Sigmoid colon (tissue), 7 donors: ENCODE data around the gene GRIK4. TPM values are rescaled to one million over a fixed set of nuclear protein-coding genes. Genes with fewer than 3 reads are reported as not detected.

Experiments used
- DNase-seq: peaks from one replicate; pipeline ENCODE4 v3.0.0-alpha.2; 2019
- H3K27ac ChIP-seq, 4 donors: fragments of 200-600 bp; sonication (generic); one replicate each; pipeline ENCODE4 v1.5.1; 2016 to 2019; ENCODE audit warnings: mild to moderate bottlenecking in 1 of 4
- H3K27me3 ChIP-seq, 3 donors: fragments of 200-600 bp; sonication (generic); one replicate each; pipeline ENCODE4 v1.5.1; 2019; ENCODE audit warnings: mild to moderate bottlenecking in 1 of 3
- H3K36me3 ChIP-seq, 4 donors: fragments of 200-600 bp; sonication (generic); one replicate each; pipeline ENCODE4 v1.5.1; 2016 to 2019
- H3K4me1 ChIP-seq, 4 donors: fragments of 200-600 bp; sonication (generic); one replicate each; pipeline ENCODE4 v1.5.1; 2017 to 2019
- H3K4me3 ChIP-seq, 4 donors: fragments of 200-600 bp; sonication (generic); one replicate each; pipeline ENCODE4 v1.5.1; 2017 to 2019; ENCODE audit warnings: mild to moderate bottlenecking in 2 of 4, moderate library complexity in 1 of 4
- H3K9me3 ChIP-seq, 4 donors: fragments of 200-600 bp in 3 of 4; sonication (generic) in 3 of 4; one replicate each; pipeline versions ENCODE4 v1.5.1 to v1.6.1; 2013 to 2019
- EP300 ChIP-seq, 4 donors: sonication (generic); formaldehyde crosslinking; IDR thresholded peaks; one replicate each; pipeline ENCODE4 v1.6.1; 2017; ENCODE audit warnings: antibody characterized with exemption in 4 of 4
- POLR2A ChIP-seq, 2 donors: fragments of 450-650 bp; IDR thresholded peaks; one replicate each; pipeline ENCODE4 v1.6.1; 2016; ENCODE audit warnings: antibody characterized with exemption in 2 of 2, mild to moderate bottlenecking in 2 of 2, moderate library complexity in 2 of 2
- POLR2AphosphoS5 ChIP-seq, 4 donors: sonication (generic); formaldehyde crosslinking; IDR thresholded peaks; one replicate each; pipeline ENCODE4 v1.6.1; 2017; ENCODE audit warnings: antibody characterized with exemption in 4 of 4
- WGBS, 2 donors: extraction: QIAGEN DNeasy Blood & Tissue Kit; methylation state at CpG; one replicate each; pipeline ENCODE4 v1.1.7; 2013; 5-methylcytosine and 5-hydroxymethylcytosine counted together
- intact Hi-C: fragments of 100-400 bp; cut with DNase I; formaldehyde crosslinking; loops from one replicate; pipeline ENCODE4 v1.15.1; 2023
- polyA plus RNA-seq, 3 donors: library from polyadenylated mRNA; stranded (reverse); fragments of 200-250 nt; gene quantifications; one replicate each; pipeline ENCODE4 v1.2.3, GENCODE V29; 2013
- total RNA-seq, 4 donors: library from RNA; depleted of rRNA; stranded (reverse); fragments of >200 nt; gene quantifications; one replicate each; pipeline ENCODE4 v1.1.0, GENCODE V29; 2016
- TF ChIP-seq, protein P1 (sequence below), 4 experiments: fragments of 450-650 bp in 3 of 4; fragments of 200-600 bp in 1 of 4; IDR thresholded peaks; one replicate each; pipeline ENCODE4 v1.5.1; 2016 to 2019; ENCODE audit warnings: antibody characterized with exemption in 4 of 4, mild to moderate bottlenecking in 3 of 4, moderate library complexity in 2 of 4
- donor health status: healthy with polysubstance abuse.
- donor health status: Bipolar disorder and iron deficiency.
- donor health status: healthy.

GRIK4 gene
- total and polyA plus RNA-seq, 7 donors, result 0.10 to 0.36 (median 0.27) TPM; not detected in 4

DNA sequence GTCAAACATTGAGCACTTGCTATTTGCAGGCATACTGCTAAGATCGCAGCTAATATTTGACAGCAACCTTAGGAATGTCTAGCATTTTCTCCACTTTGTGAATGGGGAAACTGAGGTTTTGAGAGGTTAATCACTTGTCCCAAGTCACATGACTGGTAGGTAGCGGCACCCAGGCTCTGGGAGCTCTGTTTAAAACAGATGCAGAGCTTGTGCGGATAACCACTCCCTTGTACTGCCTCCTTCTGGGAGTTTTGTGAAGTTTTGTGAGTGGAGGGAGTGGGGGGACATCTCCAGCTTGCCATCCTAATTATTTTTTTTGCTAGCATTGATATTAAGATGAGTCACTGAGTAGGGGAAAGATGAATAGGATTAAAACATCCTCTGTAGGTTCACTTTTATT is 134.7 kb downstream of the GRIK4 start:
- Histone ChIP-seq H3K36me3 (no peaks in the 10 kb centered on the region), H3K27ac (no peak overlapping the region), H3K4me1 (no peaks in the 10 kb centered on the region), H3K4me3 (no peak overlapping the region), H3K27me3 (peaks cover 0 to 5% (median 0%) of the 10 kb centered on the region in 3 donors), H3K9me3 (no peaks in the 10 kb centered on the region)
- no peak for DNase-seq
- TF ChIP-seq POLR2AphosphoS5 (IDR thresholded peaks at IDR 0.05) (no peak), POLR2A (IDR thresholded peaks at IDR 0.05) (no peak), EP300 (IDR thresholded peaks at IDR 0.05) (no peak)
- TF ChIP-seq, protein P1, sequence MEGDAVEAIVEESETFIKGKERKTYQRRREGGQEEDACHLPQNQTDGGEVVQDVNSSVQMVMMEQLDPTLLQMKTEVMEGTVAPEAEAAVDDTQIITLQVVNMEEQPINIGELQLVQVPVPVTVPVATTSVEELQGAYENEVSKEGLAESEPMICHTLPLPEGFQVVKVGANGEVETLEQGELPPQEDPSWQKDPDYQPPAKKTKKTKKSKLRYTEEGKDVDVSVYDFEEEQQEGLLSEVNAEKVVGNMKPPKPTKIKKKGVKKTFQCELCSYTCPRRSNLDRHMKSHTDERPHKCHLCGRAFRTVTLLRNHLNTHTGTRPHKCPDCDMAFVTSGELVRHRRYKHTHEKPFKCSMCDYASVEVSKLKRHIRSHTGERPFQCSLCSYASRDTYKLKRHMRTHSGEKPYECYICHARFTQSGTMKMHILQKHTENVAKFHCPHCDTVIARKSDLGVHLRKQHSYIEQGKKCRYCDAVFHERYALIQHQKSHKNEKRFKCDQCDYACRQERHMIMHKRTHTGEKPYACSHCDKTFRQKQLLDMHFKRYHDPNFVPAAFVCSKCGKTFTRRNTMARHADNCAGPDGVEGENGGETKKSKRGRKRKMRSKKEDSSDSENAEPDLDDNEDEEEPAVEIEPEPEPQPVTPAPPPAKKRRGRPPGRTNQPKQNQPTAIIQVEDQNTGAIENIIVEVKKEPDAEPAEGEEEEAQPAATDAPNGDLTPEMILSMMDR (IDR thresholded peaks at IDR 0.05), result no peak
- intact Hi-C loops, result no loop called here
- 89 to 91% methylated on average over 3 of the region's 3 CpGs for WGBS, 2 donors

DNA sequence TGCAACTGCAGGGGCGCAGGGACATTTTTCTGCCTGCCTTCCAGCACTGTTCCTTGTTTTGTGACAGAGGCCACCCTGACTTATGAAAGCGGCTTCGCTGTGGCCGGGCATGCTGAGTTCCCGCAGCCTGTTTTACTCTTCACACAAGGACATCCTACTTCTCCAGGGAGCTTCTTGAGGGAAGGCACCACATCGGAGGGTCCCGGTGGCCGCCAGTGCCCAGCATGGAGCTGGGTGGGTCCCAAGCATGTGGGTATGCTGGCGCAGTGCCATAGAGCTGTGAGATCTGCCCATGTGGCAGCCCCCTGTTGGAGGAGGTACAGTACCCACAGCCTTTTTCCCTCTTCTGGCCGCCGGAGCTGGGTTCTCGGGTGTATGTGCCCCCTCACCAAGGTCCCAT is 136.1 kb downstream of the GRIK4 start:
- Histone ChIP-seq H3K4me3 (no peak overlapping the region), H3K4me1 (no peaks in the 10 kb centered on the region), H3K27me3 (peaks cover 0 to 2% (median 0%) of the 10 kb centered on the region in 3 donors), H3K36me3 (no peaks in the 10 kb centered on the region), H3K27ac (no peak overlapping the region), H3K9me3 (no peaks in the 10 kb centered on the region)
- TF ChIP-seq POLR2A (IDR thresholded peaks at IDR 0.05), result no peak
- TF ChIP-seq POLR2AphosphoS5 (IDR thresholded peaks at IDR 0.05), result no peak
- TF ChIP-seq EP300 (IDR thresholded peaks at IDR 0.05), result no peak
- TF ChIP-seq, protein P1 (IDR thresholded peaks at IDR 0.05), result no peak
- WGBS, 2 donors, result 88 to 90% methylated on average over 12 of the region's 12 CpGs
- no peak for DNase-seq
- intact Hi-C loops, result no loop called here

DNA sequence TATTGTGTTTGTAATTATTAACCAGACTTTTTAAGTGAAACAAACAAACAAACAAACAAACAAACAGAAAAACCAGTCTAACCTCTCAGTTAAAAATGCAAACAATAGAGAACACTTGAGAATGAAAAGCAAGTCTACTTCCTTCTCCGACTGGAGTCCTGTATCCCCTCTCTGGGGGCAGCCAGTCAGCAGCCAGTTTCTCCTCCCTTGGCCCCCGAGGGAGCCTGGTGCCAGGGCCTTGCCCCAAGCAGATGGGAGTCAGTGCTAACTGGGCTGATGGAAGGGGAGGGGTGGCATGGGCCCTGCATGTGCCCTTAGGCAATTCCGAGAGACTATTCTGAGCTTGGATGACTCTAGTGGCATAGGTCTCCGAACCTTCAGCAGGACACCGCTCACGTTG is 137.2 kb downstream of the GRIK4 start:
- Histone ChIP-seq H3K36me3 (no peaks in the 10 kb centered on the region), H3K27me3 (no peaks in the 10 kb centered on the region), H3K4me1 (no peaks in the 10 kb centered on the region), H3K27ac (no peak overlapping the region), H3K9me3 (no peaks in the 10 kb centered on the region), H3K4me3 (no peak overlapping the region)
- no peak for DNase-seq
- 55 to 72% methylated on average over 6 of the region's 6 CpGs for WGBS, 2 donors
- TF ChIP-seq POLR2A (IDR thresholded peaks at IDR 0.05) (no peak), EP300 (IDR thresholded peaks at IDR 0.05) (no peak), POLR2AphosphoS5 (IDR thresholded peaks at IDR 0.05) (no peak)
- TF ChIP-seq, protein P1 (IDR thresholded peaks at IDR 0.05), result no peak
- intact Hi-C loops, result no loop called here

DNA sequence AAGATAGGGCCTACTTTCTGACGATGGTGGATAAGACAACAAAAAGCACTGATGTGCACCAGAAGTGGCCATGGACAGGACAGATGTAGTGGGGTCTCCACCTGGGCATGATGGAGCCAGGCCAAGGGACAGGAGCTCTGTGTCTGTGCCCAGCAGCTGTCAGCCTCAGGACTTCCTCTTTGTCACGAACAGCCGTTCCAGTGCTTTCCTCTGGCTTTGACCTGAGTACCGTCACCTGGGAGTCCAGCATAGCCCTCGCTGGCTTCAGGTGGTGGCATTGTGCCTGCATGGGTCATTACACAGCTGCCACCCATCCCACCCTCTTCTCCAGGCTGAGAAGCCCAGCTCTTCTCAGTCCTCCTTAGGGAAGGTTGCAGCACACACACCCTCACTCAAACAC is 137.8 kb downstream of the GRIK4 start:
- Histone ChIP-seq H3K27me3 (no peaks in the 10 kb centered on the region), H3K4me3 (no peak overlapping the region), H3K9me3 (no peaks in the 10 kb centered on the region), H3K27ac (no peak overlapping the region), H3K4me1 (no peaks in the 10 kb centered on the region), H3K36me3 (no peaks in the 10 kb centered on the region)
- WGBS, 2 donors, result 41 to 47% methylated on average over 5 of the region's 5 CpGs
- intact Hi-C loops, result no loop called here
- DNase-seq, result no peak
- no peak for TF ChIP-seq EP300 (IDR thresholded peaks at IDR 0.05)
- no peak for TF ChIP-seq POLR2AphosphoS5 (IDR thresholded peaks at IDR 0.05)
- TF ChIP-seq, protein P1 (IDR thresholded peaks at IDR 0.05), result no peak
- TF ChIP-seq POLR2A (IDR thresholded peaks at IDR 0.05), result no peak

DNA sequence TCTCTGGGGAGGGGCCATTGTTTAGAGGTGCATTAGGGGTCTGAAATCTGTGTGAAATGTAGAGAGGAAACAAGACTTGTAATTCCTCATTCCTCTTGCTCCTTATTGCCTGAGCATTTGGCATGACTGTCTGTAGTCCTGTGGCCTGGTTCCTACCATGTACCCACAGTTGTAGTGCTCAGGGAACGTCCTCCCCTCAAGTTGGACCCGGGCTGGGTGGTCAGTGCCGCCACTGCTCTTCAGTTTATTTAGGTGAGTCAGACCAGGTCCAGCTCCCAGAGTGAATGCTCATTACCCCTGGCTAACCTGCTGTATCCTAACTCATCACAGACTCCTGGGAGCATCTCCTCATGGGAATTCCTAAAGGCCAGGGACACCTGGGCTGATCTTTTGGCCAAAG is 139.8 kb downstream of the GRIK4 start:
- no peaks in the 10 kb centered on the region for H3K9me3 ChIP-seq
- TF ChIP-seq POLR2AphosphoS5 (IDR thresholded peaks at IDR 0.05), result no peak
- TF ChIP-seq POLR2A (IDR thresholded peaks at IDR 0.05), result no peak
- TF ChIP-seq, protein P1 (IDR thresholded peaks at IDR 0.05), result no peak
- TF ChIP-seq EP300 (IDR thresholded peaks at IDR 0.05), result no peak
- H3K36me3 ChIP-seq, result no peaks in the 10 kb centered on the region
- no peak for DNase-seq
- no peaks in the 10 kb centered on the region for H3K27me3 ChIP-seq
- H3K4me1 ChIP-seq, result no peaks in the 10 kb centered on the region
- intact Hi-C loops, result no loop called here
- H3K27ac ChIP-seq, result no peak overlapping the region
- no peak overlapping the region for H3K4me3 ChIP-seq
- WGBS, 2 donors, result 69 to 81% methylated on average over 3 of the region's 3 CpGs
